ENCODE results near the gene ZBTB17. TPM values are rescaled to one million over a fixed set of nuclear protein-coding genes. Genes with fewer than 3 reads are reported as not detected.

The ZBTB17 gene
- total and polyA plus RNA-seq, 2 of the 4 experiments (the other 2 are of a cell fraction), result 26.3 to 58.2 TPM

- H3K23ac ChIP-seq (ENCODE audit: low read depth, low read length), result no peak overlapping the region
- peaks cover 19% of the 10 kb centered on the region; the same call in 1 of the 2 replicates for H4K20me1 ChIP-seq (ENCODE audit: insufficient read depth, low read length)
- H3K9me1 ChIP-seq (ENCODE audit: insufficient read depth, low read length), result peaks cover 23% of the 10 kb centered on the region
- no peak overlapping the region for H3K4me2 ChIP-seq (ENCODE audit: low read depth, low read length)
- H2BK20ac ChIP-seq (ENCODE audit: low read depth, low read length), result peak overlapping the region; percentile 52; the same call in 1 of the 2 replicates
- H3K27ac ChIP-seq (ENCODE audit: insufficient read depth, low read length), result no peak overlapping the region
- H2BK120ac ChIP-seq (ENCODE audit: low read depth, low read length), result peak overlapping the region; percentile 3; the same call in 1 of the 2 replicates
- no peak overlapping the region for H2AK9ac ChIP-seq (replicated peaks; ENCODE audit: low read depth, low read length, poor library complexity)
- no peak overlapping the region; the same call in 1 of the 3 replicates for H2BK15ac ChIP-seq (ENCODE audit: low read depth, low read length)
- H3K36me3 ChIP-seq (ENCODE audit: control insufficient read depth, insufficient read depth, low read length), result peaks cover 12% of the 10 kb centered on the region
- H3K9me3 ChIP-seq (ENCODE audit: control insufficient read depth, insufficient read depth, low read length), result no peaks in the 10 kb centered on the region
- no peaks in the 10 kb centered on the region for H3K27me3 ChIP-seq (ENCODE audit: control insufficient read depth, insufficient read depth, low read length)
- no peak overlapping the region for H3K18ac ChIP-seq (ENCODE audit: low read depth, low read length)
- H2AK5ac ChIP-seq (ENCODE audit: low read depth, low read length), result peak overlapping the region; percentile 66
- H2AFZ ChIP-seq (replicated peaks; ENCODE audit: low read length, poor library complexity), result no peak overlapping the region
- no peak overlapping the region for H3K56ac ChIP-seq (ENCODE audit: extremely low read depth, insufficient read depth, low read length)
- no peak overlapping the region; the same call in 1 of the 2 replicates for H3K4ac ChIP-seq (ENCODE audit: low read depth, low read length)
- peak overlapping the region; percentile 43; the same call in 1 of the 2 replicates for H4K91ac ChIP-seq (ENCODE audit: insufficient read depth, low read depth, low read length)
- H2BK5ac ChIP-seq (ENCODE audit: low read depth, low read length, poor library complexity, severe bottlenecking), result no peak overlapping the region
- ChIA-PET CTCF (interaction anchor here (0.7 kb wide), 1 partner anchor 21 kb away, joined by 4 read pairs; no protein-coding TSS in a partner anchor), POLR2A (ENCODE audit: unreplicated experiment) (no interaction called here)
- H4K8ac ChIP-seq (ENCODE audit: low read depth in 2 of 2, low read length in 2 of 2), result 0 out of 4 replicates have a peak overlapping the region, but pooled peaks of 1 of the 2 experiments have one; percentile 38
- in situ Hi-C loops (cut with MboI; ENCODE audit: low sequenced_read_pairs) (no loop called here), intact Hi-C loops (cut with micrococcal nuclease) (no loop called here), dilution Hi-C loops (cut with HindIII; ENCODE audit: low sequenced_read_pairs, unreplicated experiment) (no loop called here)
- BruUV-seq (replicated peaks), result no TSS peak
- 0 out of 2 replicates have a peak overlapping the region, but pooled peaks have one; percentile 60 for H3K14ac ChIP-seq (replicated peaks; ENCODE audit: low read depth, low read length)
- peaks cover 15% of the 10 kb centered on the region for H3K4me1 ChIP-seq (ENCODE audit: control insufficient read depth, insufficient read depth, low read length)
- DNase-seq, result no peak
- ATAC-seq (ENCODE audit: low read depth), result no peak
- TF ChIP-seq CEBPB (IDR thresholded peaks at IDR 0.05; ENCODE audit: low read depth, low read length), result peak; percentile 61
- no peak for TF ChIP-seq MXI1 (IDR thresholded peaks at IDR 0.05; ENCODE audit: borderline replicate concordance, low read depth, low read length)
- TF ChIP-seq MAFK (IDR thresholded peaks at IDR 0.05; ENCODE audit: low read depth, low read length), result no peak
- no peak for TF ChIP-seq SMC3 (IDR thresholded peaks at IDR 0.05; ENCODE audit: low read depth, low read length)
- TF ChIP-seq USF2 (IDR thresholded peaks at IDR 0.05; ENCODE audit: low read depth, low read length), result no peak
- H4K5ac ChIP-seq (ENCODE audit: low read depth, low read length), result no peak overlapping the region
- H3K79me1 ChIP-seq (ENCODE audit: low read depth in 1 of 2, low read length in 2 of 2), result peaks cover 47 to 90% of the 10 kb centered on the region in 2 experiments
- no CpG with 5 or more reads among the region's 10 CpGs for WGBS, 2 experiments (ENCODE audit: extremely low coverage in 2 of 2, insufficient read length in 1 of 2)
- H3K9ac ChIP-seq (ENCODE audit: low read depth, low read length), result no peak overlapping the region
- no peak overlapping the region for H3K4me3 ChIP-seq (ENCODE audit: insufficient read depth, low read depth, low read length)
Measured at GRCh38 chr1:15963968-15964648, 11.8 kb downstream of the ZBTB17 start.
